Astrocyte of the cerebellum (primary cell): ENCODE measurements around the gene THSD4.
A peak's percentile ranks its signal among the peaks of the same experiment; 100 is the strongest.

Experiments used
- DNase-seq: peaks from one replicate; pipeline ENCODE4 v3.0.0-alpha.2; 2011; ENCODE audit warnings: low read depth
- H3K4me3 ChIP-seq: 2 replicates; pipeline ENCODE4 v1.5.1; 2011; ENCODE audit warnings: mild to moderate bottlenecking, low read depth, low read length, moderate library complexity
- CTCF ChIP-seq: IDR thresholded peaks from 2 replicates; pipeline ENCODE4 v1.5.1; 2012; ENCODE audit warnings: low read length, low read depth, moderate library complexity, mild to moderate bottlenecking; ENCODE audit errors: missing control alignments
- in situ Hi-C: cut with HindIII; loops from 2 replicates; pipeline ENCODE4 v1.10.0; 2017; ENCODE audit warnings: low sequenced_read_pairs

THSD4 gene

DNA sequence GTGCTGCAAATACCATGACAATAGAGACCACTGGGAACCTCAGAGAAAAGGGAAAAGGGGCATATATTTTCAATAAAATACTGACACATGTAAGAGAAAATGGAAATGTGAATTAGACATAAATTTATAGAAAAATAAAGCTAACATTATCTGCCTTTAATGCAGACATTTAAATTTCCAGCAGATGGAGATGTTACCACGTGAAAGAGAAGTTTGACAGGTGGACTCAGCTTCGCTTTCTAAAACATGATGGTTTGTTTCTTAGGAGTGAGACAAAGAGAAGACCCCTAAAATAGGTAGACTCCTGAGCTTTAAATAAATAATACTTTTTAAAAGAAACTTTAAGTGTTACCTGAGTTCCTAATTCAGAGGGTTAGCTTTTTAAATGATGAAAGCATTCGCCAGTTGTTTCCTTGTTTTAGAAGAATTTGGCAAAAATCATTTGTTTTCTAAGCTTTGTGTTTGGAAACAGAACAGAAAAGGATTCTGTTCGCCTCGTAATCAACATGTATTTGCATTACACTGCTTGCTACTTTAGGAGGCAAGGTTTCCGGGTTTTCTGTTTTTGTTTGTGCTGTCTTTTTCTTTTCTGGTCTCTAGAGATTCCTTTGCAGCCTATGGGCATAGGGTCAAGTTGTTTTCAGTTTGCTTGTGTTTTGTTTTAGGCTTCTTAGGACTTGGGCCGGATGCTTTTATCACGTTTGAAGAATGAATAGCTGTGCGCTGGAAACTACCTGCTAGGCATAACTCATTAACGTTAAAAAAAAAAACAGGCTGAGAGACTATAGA is 271.4 kb downstream of the THSD4 start:
- peak; percentile 21 for TF ChIP-seq CTCF
- H3K4me3 ChIP-seq, result no peak overlapping the region
- DNase-seq, result peak; percentile 11
- in situ Hi-C loops, result no loop called here

DNA sequence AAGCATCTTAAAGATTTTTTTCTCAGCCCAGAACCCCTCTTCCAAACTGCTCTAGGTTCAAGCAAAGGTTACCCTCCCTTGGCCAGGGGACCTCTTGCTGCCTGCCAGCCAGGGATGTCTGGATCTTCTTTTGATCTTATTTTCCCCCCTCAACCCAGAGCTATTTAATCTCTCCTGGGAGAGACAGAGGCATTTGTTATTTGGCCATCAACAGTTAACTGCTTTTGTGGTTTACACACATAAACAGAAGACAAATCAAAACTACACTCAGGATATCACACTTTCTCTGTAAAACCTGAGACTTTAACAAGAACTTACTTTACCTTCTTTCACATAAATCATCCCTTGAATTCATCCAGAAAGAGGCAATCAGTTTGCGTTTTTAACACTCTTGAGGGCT is 272.5 kb downstream of the THSD4 start:
- TF ChIP-seq CTCF, result no peak
- DNase-seq, result no peak
- in situ Hi-C loops, result no loop called here
- H3K4me3 ChIP-seq, result no peak overlapping the region

DNA sequence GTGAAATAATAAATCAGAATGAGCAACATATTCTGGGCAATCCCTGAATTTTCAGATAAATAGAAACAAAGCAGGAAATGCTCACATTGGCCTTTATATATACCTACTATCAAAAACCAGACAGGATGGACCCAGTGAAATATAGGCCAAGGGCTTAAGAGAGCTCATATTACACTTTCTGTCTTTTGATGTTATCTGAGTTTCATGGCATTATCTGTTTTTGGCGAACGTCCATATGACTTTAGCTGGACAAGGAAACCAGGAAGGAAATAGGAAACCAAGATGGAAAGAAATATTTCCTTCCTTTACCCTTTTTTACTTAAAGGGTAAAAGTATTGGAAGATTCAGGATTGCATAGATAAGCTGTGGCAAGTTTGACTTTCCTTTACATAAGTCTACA is 274.8 kb downstream of the THSD4 start:
- no peak overlapping the region for H3K4me3 ChIP-seq
- in situ Hi-C loops, result no loop called here
- no peak for TF ChIP-seq CTCF

DNA sequence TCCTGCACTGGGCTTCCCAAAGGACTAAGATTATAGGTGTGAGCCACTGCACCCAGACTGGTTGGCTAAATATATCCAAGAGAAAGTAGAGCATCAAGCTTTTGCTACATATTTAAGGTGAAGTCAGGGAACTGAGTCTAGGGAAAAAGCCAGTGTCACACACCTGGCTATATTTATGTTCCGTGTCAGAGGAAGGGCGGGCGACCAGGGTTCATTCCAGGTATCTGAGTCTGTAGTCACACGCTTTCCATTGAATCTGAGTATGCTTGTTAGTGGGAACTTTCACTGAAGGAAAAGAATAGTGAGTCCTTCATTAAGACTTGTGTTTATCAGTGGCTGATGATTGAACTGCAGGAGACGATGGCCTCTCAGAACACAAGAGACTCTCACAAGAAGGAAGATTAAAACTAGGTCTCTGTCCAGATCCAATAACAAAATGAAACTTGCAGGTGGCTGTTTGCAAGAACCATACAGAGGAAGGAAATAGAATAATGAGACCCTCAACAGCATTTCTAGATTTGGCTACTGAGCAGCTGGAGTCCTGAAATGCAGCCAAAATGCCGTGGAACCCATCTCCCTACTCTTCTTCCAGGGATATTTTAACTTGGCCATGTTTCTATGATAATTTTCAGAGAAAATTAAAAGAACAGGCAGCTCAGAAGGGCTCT is 276.3 kb downstream of the THSD4 start:
- no peak overlapping the region for H3K4me3 ChIP-seq
- in situ Hi-C loops, result no loop called here
- DNase-seq, result no peak
- TF ChIP-seq CTCF, result no peak

More for the DNA sequence above, 274.8 kb downstream of the THSD4 start:
- DNase-seq, result no peak

- no peak overlapping the region for H3K4me3 ChIP-seq
- DNase-seq, result no peak
- no peak for TF ChIP-seq CTCF
- in situ Hi-C loops, result no loop called here
Observed at GRCh38 chr15:71392861-71393283, 277.6 kb downstream of the THSD4 start.

- no peak for DNase-seq
- no peak for TF ChIP-seq CTCF
- no peak overlapping the region for H3K4me3 ChIP-seq
- in situ Hi-C loops, result no loop called here
Observed at GRCh38 chr15:71393383-71393782, 278.1 kb downstream of the THSD4 start.
